Mammary epithelial cell (primary cell): ENCODE measurements around the gene CHAT.

ENCODE experiments used
- EZH2 ChIP-seq: IDR thresholded peaks from 2 replicates; pipeline ENCODE4 v1.6.1; 2012; ENCODE audit warnings: low read length, inconsistent platforms, borderline replicate concordance
- TF ChIP-seq, protein P1 (sequence below), 2 donors: IDR thresholded peaks in 1 of 2; conservative IDR thresholded peaks in 1 of 2; 2 replicates each; pipeline ENCODE4 v1.5.1; 2011 to 2012; ENCODE audit warnings: inconsistent platforms in 2 of 2, low read length in 2 of 2, mild to moderate bottlenecking in 2 of 2, control low read depth in 1 of 2, low read depth in 1 of 2; ENCODE audit not compliant: insufficient read depth in 1 of 2; ENCODE audit errors: extremely low read depth in 1 of 2

DNA sequence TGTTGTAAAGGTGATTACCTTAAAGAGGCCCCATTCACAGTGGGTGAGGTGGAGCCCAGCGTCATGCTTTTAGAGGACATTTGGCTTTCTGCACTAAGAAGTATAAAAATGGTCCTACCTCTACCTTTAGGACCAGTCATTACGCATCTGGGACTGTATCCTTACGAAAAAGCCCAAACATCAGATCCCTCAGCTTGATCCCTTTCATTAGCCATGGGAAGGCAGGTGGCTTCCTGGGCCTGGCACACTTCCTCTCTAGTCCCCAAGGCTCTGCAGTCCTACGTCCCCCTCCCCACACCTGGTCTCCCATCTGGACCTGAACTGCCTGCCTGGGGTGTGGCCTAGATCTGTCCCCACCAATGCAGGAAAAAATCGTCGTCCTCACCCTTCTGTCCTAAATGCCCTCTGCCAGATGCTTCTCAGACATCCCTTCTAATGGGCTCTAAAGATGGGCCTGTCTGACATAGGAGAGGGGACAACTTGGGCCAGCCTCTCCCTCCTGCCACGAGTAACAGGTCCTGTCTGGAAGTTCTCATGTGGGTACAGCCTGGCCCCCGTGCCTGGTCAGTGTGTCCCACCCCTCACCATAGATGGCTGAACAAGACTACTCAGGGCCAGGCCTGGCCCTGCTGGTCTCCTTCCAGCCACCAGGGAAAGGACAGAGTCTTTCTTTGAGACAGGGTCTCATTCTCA, 15.5 kb upstream of the CHAT start:
- TF ChIP-seq, protein P1, sequence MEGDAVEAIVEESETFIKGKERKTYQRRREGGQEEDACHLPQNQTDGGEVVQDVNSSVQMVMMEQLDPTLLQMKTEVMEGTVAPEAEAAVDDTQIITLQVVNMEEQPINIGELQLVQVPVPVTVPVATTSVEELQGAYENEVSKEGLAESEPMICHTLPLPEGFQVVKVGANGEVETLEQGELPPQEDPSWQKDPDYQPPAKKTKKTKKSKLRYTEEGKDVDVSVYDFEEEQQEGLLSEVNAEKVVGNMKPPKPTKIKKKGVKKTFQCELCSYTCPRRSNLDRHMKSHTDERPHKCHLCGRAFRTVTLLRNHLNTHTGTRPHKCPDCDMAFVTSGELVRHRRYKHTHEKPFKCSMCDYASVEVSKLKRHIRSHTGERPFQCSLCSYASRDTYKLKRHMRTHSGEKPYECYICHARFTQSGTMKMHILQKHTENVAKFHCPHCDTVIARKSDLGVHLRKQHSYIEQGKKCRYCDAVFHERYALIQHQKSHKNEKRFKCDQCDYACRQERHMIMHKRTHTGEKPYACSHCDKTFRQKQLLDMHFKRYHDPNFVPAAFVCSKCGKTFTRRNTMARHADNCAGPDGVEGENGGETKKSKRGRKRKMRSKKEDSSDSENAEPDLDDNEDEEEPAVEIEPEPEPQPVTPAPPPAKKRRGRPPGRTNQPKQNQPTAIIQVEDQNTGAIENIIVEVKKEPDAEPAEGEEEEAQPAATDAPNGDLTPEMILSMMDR (conservative IDR thresholded peaks at IDR 0.05 in 1 of 2, IDR thresholded peaks at IDR 0.05 in 1 of 2; ENCODE audit: extremely low read depth in 1 of 2, insufficient read depth in 1 of 2, low read depth in 1 of 2, low read length in 2 of 2): no peak
- no peak for TF ChIP-seq EZH2
